Adrenal gland (tissue), 5 donors: ENCODE data around the gene ANP32A.

Source experiments
- CTCF ChIP-seq, 6 experiments: fragments of 450-650 bp in 4 of 6; fragments of 200-600 bp in 2 of 6; sonication (generic) in 1 of 6; IDR thresholded peaks; 1 replicate in 5 of 6; 2 replicates in 1 of 6; pipeline versions ENCODE4 v1.5.1 to v1.8.0; 2016 to 2021; ENCODE audit warnings: antibody characterized with exemption in 6 of 6, mild to moderate bottlenecking in 2 of 6, moderate library complexity in 1 of 6
- POLR2A ChIP-seq, 2 donors: fragments of 450-650 bp; IDR thresholded peaks; one replicate each; pipeline ENCODE4 v1.6.1; 2017; ENCODE audit warnings: antibody characterized with exemption in 2 of 2, mild to moderate bottlenecking in 2 of 2, moderate library complexity in 1 of 2
- donor health status: DM: no; HTN: no; CAD: no.

- TF ChIP-seq CTCF (IDR thresholded peaks at IDR 0.05) (no peak), POLR2A (IDR thresholded peaks at IDR 0.05) (no peak)
Observed at GRCh38 chr15:68808091-68808490, 12.6 kb downstream of the ANP32A start.
